Stimulated activated CD8-positive, alpha-beta memory T cell treated with anti-CD3 and anti-CD28 coated beads, Interleukin-4, amount 100 ng/mL, for 48 hours (primary cell): ENCODE results near the gene GET3.
A peak's percentile ranks its signal among the peaks of the same experiment; 100 is the strongest.
"Not testable (repeated sequence)": the region's sequence is repeated elsewhere in the genome, so short reads cannot be mapped to it uniquely, and the experiment has no call there.

Source experiments
- DNase-seq: peaks from one replicate; pipeline ENCODE4 v3.0.0-alpha.2; 2020

The GET3 gene

DNA sequence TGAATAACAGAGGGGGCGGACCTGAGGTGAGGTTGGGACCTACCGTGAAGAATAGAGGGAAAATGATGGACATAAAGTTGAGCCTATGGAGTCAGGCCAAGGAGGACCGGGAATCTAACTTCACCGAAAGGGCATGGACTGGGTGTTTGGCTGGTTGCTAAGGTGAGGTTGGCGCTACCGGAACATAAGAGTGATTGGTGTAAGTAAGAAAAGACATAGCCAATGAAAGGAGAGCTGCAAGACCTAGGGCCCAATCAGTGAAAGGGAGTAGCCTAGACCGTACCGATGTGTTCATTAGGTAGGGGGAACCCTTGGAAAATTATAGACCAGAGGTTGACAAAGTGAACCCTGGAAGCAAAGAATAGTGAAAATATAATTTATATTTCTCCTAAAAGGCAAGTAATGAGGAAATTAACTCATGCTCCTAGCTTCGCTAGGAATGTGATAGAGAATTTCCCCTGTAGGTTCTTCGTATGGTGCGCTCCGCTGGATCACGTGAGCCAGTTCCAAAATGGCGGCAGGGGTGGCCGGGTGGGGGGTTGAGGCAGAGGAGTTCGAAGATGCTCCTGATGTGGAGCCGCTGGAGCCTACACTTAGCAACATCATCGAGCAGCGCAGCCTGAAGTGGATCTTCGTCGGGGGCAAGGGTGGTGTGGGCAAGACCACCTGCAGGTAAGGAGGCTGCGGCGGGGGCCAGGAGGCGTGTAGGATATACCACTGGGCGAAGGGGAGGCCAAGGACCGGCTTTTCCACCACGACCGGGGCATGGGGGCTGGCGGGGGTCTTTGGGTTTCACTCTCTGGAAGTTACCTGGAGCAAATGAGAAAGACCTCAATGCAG is at the start of gene GET3:
Gene GET3, plus strand, starts transcription at position 503 of the 840 bp plus-strand sequence. Its CDS starts 9 bp downstream, at position 512.
- DNase-seq, result peak; percentile 86

DNA sequence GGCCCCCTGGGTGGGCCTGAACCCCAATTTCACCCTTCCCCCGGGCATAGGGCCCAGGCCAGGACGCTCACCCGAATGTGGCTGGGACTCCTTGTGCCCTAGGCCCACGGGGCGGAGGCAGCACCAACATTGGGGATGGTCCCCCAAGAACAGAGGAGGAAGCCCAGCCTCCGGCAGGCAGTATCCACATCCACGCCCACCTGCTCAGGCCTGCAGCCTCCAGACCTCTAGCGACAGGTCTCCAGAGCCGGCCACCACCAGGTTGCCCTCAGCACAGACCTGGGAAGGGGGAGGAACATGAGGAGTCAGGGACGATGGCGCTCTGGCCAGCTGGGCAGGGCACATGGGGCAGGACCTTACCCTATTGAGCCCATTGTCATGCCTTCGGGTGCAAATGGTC is 48.3 kb upstream of the GET3 start:
- no peak for DNase-seq

DNA sequence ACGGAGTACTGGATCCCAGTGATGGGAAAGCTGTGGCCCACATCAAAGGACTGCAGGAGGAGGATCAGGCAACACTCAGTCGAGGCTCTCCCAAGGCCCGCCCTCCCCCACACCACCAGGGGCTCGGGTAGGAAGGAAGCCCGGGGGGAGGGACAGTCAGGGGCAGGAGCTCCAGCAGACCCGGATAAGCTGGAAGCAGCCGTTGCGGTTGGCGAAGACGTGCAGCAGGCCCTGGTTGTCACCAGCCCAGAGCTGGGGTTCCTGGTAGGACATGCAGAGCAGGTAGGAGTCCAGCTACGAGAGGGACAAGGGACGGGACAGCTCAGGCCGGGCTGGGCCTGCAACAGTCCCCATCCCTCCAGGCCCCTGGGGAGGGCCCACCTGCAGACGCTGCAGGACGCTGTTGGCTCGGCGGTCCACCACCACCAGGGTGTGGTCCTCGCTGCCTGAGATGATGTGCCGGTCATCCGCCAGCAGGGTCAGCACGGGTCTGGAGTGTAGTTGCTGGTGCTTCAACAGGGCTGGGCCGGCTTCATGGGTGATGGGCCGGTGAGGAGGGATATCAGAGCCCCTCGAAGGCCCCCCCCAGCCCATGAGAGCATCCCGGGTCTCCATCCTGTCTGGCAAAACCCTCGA is 47.6 kb upstream of the GET3 start:
- no peak for DNase-seq

DNA sequence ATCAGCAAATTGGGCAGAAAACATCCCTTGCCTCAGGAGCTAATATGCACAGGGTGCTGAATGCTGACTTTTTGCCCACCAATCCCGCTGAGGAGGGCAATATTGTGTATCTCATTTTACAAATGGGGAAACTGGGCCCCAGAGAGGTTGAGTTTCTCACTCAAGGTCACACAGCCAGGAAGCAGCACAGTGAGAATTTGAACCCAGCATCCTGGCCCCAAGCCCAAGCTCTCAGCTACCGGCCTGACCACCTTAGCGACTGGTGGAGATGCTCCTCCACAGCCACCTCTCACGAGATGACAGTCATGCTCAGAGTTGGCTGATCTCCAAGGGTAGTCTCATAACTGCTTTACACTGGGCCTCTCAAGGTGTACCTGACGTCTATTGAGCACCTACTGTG is 44.3 kb upstream of the GET3 start:
- DNase-seq, result no peak

DNA sequence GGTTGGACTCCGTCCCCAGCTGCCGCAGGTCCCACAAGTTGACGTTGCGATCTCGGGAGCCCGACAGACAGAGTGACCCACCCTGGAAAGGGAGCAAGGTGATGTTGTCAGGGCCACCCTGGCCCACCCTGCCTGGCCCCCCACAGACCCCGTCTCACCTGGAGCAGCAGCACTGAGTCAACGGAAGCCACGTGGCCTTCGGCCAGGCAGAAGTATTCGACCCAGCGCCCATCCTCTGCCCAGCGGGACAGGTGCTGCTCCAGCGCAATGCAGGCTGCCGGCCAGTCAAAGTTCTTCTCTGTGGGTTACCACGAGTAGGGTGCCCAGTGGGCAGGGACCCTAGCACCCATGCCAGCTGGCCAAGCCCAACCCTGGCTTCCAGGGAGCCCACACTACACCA is 42.7 kb upstream of the GET3 start:
- DNase-seq, result no peak

DNA sequence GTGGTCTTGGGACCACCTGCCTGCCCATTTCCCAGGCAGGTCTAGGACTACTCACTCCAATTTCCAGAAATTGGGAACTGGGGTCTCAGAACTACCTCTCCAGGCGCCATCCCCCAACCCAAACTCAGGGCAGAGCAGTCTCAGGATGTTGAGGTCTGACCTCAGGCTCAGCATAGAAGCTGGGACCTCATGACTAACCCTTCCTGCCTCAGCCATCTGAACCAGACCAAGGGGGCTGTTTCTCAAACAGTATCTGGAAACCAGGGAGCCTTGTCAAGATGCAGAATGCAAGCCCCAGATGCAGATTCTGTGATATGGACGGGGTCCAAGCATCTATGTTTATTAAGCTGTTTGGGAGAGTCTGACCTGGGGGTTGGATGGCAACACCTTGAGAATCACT is 42.2 kb upstream of the GET3 start:
- DNase-seq, result no peak

DNA sequence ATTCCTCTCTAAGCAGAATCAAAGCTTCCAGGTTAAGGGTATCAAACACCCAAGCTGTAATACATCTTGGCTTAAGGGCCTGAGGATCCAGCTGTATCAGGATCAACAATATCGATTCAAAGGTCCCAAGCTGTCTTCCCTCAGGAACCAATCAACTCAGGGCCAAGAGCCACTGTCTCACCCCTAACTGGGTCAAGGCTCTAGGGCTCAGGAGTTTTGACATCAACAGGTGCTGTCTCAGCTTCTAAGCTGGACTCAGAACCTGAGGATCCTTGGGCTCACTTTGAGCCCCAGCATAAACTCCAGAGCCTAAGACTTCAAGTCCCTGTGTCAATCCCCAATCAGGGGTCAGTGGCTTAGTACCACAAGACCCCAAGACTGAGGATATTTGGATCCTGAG is 41.8 kb upstream of the GET3 start:
- DNase-seq, result no peak

DNA sequence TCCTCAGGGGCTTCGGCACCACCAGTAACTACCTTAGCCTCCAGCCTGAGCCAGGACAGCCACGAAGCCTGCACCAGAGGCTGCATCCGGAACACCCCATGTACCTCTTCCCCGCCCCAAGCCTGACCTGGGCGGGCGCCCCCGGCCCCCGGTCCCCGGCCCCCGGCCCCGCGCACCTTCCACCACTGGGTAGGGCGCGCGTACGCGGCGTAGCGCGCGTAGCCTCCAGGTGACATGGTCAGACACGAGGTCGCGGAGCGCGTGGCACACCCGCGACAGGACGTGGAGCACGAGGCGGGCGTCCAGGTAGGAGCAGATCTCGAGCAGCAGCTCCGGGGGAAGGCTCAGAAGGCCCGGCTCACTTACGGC is 41.3 kb upstream of the GET3 start:
- DNase-seq, result no peak

DNA sequence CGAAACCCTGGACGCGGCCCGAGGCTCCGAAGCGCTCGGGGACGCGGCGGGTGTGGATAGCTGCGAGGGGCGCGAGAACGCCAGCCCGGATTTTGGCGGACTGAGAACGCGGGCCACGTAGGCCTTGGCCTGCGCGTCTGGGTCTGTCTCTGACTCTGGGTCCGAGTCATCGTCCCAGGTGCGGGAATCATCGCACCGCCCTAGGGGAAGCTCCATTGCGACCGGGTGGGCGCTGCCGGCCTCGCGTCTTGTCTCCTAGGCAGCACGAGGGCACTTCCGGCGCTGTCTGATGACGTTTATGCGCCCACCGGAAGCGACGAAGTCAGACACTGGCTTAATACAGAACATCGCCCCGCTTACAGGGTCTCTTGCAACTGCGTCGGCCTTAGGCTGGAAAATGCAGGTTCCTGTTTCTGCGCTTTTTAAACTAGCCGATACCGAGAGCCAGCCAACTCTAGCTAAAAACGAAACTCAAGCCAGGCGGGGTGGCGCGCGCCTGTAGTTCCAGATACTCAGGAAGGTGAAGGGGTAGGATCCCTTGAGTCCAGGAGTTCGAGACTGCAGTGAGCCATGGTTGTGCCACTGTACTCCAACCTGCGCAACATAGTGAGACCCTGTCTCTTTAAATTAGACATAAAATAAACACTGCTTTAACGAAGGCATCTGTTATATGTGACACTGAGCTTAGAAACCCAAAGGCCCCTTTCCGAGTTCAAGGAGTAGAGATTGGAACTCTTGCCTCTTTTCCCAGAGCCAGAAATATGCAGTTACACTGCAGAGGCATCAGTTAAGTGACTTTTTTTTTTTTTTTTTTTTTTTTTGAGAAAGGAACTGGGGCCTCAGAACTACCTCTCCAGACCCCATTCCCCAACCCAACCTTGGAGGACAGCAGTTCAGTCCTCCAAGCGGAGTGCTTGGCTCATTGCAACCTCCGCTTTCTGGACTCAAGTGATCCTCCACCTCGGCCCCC is 40.6 kb upstream of the GET3 start, which contains the start of gene FBXW9:
Gene FBXW9, minus strand, starts transcription at position 266 of the 970 bp plus-strand sequence. Its CDS starts 50 bp downstream, at position 216.
- peak; percentile 100 for DNase-seq

DNA sequence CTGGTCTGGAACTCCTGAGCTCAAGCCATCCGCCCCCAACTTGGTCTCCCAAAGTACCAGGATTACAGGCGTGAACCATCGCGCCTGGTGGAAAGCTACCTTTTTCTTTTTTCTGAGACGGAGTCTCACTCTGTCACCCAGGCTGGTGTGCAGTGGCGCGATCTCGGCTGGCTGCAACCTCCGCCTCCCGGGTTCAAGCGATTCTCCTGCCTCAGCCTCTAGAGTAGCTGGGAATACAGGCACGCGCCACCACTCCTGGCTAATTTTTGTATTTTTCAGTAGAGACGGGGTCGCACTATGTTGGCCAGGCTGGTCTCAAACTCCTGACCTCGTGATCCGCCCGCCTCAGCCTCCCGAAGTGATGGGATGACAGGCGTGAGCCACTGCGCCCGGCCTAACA is 39.9 kb upstream of the GET3 start:
- DNase-seq, result not testable (repeated sequence)

DNA sequence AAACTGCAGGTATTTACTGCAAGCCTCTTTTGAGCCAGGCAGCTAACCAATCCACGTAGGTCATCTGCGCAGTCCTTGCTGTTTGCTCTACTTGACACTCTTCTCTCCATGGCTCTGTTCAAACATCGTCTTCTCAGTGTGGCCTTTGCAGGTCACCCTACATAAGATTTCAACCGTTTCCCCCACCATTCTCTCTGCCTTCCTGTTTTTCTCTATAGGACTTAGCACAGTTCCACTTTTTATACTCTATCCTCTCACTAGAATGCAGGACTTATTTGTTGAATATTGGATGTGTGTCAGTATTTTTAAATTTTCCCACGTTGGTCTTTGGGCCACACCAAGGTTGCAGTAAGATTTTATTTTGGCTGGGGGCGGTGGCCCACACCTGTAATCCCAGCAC is 39.2 kb upstream of the GET3 start:
- no peak for DNase-seq

DNA sequence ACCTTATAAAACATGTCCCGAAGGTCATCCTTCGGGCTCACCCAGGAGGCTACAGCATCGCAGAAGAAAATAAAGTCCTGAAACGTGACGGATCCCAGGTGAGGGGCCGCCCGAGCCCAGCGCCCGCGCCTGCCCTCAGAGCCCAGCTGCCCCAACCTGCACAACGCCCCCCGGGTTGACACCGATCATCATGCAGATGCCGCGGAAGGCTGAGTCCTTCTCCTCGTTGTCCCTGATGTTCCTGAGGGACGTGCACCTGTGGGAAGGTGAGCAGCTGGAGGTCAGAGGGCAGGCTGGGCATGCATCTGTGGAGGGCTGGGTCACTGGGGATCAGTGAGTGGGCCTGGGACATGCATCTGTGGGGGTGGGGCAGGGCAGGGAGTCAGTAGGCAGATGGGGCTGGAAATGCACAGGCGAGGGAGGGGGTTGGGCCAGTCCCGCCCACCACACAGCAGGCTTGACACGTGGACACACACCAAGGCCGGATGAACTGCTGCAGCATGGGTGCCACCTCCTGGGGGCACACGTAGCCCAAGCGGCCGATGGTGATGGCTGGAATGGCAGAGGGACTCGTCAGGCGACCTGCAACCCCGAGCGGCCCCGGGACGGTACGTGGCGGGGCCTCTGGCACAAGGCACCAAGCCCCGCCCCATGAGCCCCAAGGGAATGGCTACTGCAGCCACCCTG is 35.6 kb upstream of the GET3 start:
- DNase-seq, result no peak

DNA sequence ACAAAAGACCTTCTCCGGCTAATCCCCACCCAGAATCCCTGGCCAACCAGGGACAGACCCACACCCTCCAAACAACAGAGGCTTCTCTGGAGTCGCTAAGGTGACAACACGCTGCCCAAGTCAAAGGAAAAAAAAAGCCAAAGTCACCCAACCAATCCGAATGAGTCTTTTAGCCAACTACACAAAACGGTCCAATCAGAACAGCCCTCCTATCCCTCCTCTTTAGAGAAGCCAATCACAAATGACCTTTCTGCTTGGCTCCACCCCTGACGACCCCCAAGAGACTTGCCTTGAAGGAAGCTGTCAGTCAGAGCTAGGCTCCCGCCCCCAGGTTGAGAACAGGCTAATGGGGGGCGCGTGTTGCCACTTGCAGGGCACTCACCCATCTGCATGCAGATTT is 34.3 kb upstream of the GET3 start:
- peak; percentile 67 for DNase-seq

DNA sequence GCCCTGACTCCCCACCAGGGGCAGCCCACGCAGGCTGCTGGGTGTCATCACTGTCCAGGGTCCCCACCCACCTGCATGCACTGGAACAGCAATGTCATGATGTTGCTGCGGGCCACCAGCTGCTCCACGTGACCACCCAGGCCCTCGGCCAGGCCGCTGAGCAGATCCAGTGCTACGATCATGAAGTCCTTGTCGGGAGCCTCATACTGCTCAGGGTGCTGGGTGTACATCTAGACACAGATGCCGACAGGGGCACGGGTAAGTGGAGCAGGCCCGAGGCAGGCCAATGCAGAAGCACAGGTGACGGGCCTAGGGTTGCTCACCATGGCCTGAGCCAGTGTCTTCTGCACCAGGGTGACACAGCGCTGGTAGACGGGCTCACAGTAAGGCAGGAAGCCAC is 32.1 kb upstream of the GET3 start:
- no peak for DNase-seq

DNA sequence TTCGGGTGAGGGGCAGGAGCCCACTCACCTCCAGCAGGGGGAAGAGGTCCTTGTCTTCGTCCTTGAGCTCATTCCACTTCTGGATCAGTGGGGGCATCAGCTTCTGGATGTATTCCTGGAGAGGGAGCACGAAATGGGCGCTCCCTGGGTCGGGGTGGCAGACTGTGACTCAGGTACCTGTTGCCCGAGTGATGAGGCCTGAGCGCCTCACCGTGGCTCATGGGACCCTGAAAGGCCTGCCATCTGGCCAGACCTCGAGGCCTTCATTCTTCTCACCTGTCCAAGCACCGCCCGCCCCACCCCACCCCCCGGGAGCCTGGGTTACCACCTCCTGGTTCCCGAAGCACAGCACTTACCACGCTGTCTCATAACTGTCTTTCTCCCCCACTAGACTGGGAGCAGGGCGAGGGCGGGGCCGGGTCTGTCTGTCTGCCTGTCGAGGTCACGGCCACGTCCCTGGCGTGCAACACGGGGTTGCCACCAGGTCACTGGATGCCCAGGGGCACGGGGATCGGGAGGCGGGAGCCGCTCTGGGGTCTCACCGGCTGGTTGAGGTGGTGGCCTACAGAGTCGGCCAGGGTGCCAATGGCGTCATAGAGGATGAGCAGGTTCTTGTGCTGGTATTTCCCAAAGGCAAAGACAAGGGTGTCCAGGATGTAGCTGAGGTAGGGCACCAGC is 31.5 kb upstream of the GET3 start:
- DNase-seq, result no peak

DNA sequence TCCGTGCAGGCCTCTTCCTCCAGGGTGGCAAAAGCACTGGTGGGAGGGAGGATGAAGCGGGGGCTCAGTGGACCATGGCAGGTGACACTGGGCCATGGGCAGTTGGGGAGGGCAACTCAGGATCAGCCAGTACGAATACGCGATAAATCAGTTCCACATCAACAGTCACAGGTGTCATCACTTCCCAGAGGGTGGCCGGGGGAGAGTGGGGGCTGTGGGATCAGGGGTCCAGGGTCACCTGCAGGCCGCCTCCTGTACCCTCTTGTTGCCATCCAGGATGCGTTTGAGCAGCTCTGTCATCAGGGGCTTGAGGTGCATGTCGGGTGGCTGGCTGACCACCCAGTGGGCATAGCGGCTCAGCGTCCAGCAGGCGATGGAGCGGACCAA is 31.0 kb upstream of the GET3 start:
- DNase-seq, result no peak

DNA sequence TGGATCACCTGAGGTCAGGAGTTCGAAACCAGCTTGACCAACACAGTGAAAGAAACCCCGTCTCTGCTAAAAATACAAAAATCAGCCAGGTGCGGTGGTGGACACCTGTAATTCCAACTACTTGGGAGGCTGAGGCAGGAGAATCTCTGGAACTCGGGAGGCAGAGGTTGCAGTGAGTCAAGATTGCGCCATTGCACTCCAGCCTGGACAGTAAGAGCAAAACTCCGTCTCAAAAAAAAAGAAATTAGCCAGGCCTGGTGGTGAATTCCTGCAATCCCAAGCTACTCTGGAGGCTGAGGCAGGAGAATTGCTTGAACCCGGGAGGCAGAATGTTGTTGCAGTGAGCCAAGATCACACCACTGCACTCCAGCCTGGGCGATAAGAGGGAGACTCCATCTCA is 28.7 kb upstream of the GET3 start:
- no peak for DNase-seq

DNA sequence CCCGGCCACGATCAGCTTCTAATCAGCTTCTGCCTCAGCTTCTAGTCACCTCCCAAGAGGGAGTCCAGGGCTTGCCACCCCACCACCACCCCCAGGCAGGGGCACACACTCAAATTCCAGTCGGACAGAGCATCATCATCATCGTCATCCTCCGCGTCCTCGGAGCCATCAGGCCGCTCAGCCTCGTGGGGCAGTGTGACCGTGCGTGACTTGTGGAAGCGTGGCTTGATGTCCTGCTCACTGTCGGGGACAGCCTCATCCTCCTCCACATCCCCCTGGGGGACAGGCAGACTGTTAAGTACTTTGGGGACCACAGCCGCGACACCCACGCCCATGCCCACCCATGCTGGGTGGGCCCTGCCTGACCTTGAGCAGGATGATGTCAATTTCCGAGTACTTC is 26.1 kb upstream of the GET3 start:
- no peak for DNase-seq

DNA sequence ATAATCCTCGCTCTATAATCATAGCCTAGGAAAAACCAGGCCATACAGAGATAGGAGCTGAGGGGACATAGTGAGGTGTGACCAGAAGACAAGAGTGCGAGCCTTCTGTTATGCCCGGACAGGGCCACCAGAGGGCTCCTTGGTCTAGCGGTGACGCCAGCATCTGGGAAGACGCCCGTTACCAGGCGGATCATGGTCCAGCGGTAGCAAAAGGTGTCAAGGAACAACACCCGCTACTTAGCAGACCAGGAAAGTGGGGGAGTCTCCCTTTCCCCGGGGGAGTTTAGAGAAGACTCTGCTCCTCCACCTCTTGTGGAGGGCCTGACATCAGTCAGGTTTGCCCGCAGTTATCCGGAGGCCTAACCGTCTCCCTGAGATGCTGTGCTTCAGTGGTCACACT is 25.2 kb upstream of the GET3 start:
- peak; percentile 50 for DNase-seq

DNA sequence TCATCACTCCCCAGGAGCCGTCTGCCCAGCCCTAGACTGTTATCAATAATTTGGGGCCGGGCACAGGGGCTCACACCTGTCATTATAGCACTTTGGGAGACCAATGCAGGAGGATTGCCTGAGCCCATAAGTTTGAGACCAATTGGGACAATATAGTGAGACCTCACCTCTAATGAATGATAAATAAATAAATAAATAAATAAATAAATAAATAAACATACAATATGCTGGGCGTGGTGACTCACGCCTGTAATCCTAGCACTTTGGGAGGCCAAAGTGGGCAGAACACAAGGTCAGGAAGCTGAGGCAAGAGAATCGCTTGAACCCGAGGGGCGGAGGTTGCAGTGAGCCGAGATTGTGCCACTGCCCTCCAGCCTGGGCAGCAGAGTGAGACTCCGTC is 24.0 kb upstream of the GET3 start:
- DNase-seq, result not testable (repeated sequence)

DNA sequence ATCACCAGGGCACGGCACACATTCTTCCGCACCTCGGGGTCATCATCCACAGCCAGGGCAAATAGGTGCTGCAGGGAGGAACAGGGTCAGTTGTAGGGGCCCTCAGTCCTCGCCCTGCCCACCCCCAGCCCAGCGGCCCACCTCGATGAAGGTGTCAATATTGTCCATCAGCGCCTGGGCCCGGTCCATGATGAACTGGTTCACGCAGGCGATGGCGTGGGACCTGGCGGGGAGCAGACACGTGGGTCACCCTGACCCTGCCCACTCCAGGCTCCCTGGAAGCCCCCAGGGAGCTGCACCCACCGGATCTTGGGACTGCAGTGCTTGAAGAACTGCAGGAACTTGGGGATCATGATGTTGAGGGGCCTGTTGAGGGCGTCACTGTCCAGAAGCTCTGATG is 22.2 kb upstream of the GET3 start:
- no peak for DNase-seq

DNA sequence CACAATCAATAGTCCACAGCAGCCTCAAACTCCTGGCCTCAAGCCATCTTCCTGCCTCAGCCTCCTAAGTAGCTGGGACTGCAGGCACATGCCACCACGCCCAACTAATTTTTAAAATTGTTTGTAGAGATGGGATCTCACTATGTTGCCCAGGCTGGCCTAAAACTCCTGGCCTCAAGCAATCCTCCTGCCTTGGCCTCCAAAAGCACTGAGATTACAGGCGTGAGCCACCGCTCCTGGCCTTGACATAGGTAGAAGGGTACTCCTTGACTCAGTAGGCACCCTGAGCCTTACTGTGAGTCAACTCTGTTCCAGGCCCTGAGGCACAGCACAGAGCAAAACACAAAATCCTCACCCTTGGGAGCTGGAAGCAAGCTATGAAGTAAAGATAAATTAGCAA is 21.4 kb upstream of the GET3 start:
- DNase-seq, result no peak
